Kidney epithelial cell (primary cell): ENCODE measurements around the gene CREB3L1. TPM values are rescaled to one million over a fixed set of nuclear protein-coding genes. Genes with fewer than 3 reads are reported as not detected.

ENCODE experiments used
- DNase-seq: peaks from one replicate; pipeline ENCODE4 v3.0.0-alpha.2; 2010; ENCODE audit warnings: low read depth
- H3K27me3 ChIP-seq: 2 replicates; pipeline ENCODE4 v1.6.0; 2011; ENCODE audit warnings: low read length; ENCODE audit not compliant: control insufficient read depth, insufficient read depth
- H3K36me3 ChIP-seq: 2 replicates; pipeline ENCODE4 v1.5.1; 2011; ENCODE audit warnings: low read length; ENCODE audit not compliant: control insufficient read depth, insufficient read depth
- H3K4me3 ChIP-seq: 2 replicates; pipeline ENCODE4 v1.5.1; 2011; ENCODE audit warnings: low read depth, mild to moderate bottlenecking, control low read depth, low read length
- total RNA-seq: library from RNA; depleted of rRNA; stranded (reverse); fragments of >200 nt; gene quantifications from 2 replicates; pipeline ENCODE4 v1.2.3, GENCODE V29; 2015
- TF ChIP-seq, protein P1 (sequence below): IDR thresholded peaks from 2 replicates; pipeline ENCODE4 v1.5.1; 2011; ENCODE audit warnings: mild to moderate bottlenecking, moderate library complexity, low read length, control low read depth, inconsistent platforms; ENCODE audit not compliant: insufficient read depth, poor library complexity, severe bottlenecking

Gene CREB3L1
- total RNA-seq, 1 donor from 2014 or later = 3.2 TPM

DNA sequence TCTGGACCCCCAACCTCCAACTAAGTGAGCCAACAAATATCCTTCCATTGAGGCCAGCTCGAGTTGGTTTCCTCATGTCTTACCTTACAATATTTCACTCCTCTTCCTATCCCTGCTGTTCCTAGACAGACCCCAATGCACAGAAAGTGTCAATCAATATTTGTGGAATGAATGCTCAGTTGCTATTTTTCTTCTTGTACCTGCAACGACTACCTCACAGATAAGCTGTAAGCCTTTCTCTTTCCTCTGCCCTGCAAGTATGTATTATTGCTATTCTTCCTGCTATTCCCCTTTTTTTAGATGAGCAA, 26.8 kb upstream of the CREB3L1 start:
- Histone ChIP-seq H3K4me3 (no peak overlapping the region), H3K27me3 (no peaks in the 10 kb centered on the region), H3K36me3 (no peaks in the 10 kb centered on the region)
- DNase-seq = no peak
- TF ChIP-seq, protein P1, sequence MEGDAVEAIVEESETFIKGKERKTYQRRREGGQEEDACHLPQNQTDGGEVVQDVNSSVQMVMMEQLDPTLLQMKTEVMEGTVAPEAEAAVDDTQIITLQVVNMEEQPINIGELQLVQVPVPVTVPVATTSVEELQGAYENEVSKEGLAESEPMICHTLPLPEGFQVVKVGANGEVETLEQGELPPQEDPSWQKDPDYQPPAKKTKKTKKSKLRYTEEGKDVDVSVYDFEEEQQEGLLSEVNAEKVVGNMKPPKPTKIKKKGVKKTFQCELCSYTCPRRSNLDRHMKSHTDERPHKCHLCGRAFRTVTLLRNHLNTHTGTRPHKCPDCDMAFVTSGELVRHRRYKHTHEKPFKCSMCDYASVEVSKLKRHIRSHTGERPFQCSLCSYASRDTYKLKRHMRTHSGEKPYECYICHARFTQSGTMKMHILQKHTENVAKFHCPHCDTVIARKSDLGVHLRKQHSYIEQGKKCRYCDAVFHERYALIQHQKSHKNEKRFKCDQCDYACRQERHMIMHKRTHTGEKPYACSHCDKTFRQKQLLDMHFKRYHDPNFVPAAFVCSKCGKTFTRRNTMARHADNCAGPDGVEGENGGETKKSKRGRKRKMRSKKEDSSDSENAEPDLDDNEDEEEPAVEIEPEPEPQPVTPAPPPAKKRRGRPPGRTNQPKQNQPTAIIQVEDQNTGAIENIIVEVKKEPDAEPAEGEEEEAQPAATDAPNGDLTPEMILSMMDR = no peak

DNA sequence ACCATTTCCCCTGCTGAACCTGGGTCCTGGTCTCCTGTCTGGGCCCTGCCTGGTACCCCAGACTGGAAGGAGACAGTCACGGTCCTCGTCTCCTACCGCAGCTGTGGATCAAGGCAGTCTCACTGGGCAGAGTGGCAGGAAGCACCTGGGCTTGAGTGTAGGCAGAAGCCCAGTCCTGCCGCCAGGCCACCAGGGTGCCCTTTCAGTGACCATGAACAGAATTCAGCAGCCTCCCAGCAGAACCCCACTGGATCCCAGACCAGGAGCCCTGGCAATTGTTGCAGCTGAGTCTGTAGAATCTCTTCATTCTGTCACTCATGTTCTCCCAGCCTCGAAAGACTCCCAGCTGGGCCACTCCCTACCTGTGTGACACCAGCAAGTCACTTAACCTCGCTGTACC, 25.5 kb upstream of the CREB3L1 start:
- no peaks in the 10 kb centered on the region for H3K27me3 ChIP-seq
- TF ChIP-seq, protein P1 = no peak
- no peaks in the 10 kb centered on the region for H3K36me3 ChIP-seq
- H3K4me3 ChIP-seq = no peak overlapping the region
- no peak for DNase-seq

DNA sequence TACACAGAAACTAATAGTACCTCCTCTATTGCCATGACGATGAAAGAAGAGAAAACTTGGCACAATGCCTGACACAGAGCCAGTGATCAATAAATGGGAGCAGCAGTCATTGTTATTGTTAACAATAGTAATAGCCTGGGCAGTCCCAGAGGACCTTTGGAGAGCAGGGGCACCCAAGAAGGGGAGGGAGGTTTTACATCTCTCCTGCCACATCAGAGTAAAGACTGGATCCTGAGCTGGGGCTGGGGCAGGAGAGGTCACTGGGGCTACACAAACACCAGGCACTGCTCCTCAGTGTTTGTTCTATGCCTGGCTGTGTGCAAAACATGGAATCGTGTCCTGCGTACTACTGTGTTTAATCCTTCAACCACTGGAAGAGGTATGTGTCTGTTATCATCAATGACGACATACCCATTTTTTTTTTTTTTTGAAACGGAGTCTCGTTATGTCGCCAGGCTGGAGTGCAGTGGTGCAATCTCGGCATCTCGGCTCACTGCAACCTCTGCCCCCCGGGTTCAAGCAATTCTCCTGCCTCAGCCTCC, 25.0 kb upstream of the CREB3L1 start:
- TF ChIP-seq, protein P1 = no peak
- Histone ChIP-seq H3K36me3 (no peaks in the 10 kb centered on the region), H3K4me3 (no peak overlapping the region), H3K27me3 (no peaks in the 10 kb centered on the region)
- no peak for DNase-seq

DNA sequence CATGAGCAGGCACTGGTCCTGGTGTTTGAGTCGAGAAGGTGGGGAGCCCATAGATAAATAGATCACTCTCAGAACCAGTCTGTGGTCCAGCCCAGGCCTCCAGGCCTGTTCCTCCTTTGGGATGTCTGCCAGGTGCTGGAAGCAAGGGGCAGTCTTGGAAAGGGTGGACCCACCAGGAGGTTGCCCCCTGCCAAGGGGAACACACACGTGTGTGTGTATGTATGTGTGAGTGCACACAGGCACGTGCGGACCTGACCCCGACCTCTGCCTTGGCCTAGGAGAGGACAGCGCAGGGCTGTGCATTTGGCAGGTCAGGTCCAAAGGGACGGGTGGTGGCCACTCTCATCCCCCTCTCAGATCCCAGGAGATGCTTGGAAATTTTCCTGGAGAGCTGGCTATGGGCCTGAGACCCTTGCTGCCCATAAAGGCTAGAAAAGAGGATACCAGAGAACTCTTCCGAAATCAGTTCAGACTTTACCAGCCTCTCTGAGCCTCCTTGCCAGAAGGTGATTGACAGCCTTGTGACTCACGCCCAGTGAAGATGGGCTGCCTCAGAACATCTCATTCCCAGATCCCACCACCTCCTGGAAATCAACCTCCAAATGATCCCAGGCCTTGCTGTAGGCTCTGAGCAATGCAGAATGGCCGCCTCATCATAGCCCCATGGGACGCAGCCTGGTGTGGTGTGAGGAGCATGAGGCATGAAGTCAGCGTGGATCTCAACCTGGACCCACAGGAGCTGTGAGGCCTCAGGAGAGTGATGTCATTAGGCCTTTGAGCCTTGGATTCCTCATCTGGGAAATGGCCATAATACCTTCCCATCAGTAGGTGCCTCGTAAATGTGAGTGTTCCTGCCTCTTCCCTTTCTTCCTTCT, 24.0 kb upstream of the CREB3L1 start:
- Histone ChIP-seq H3K36me3 (no peaks in the 10 kb centered on the region), H3K27me3 (no peaks in the 10 kb centered on the region), H3K4me3 (no peak overlapping the region)
- no peak for DNase-seq
- TF ChIP-seq, protein P1 = no peak

DNA sequence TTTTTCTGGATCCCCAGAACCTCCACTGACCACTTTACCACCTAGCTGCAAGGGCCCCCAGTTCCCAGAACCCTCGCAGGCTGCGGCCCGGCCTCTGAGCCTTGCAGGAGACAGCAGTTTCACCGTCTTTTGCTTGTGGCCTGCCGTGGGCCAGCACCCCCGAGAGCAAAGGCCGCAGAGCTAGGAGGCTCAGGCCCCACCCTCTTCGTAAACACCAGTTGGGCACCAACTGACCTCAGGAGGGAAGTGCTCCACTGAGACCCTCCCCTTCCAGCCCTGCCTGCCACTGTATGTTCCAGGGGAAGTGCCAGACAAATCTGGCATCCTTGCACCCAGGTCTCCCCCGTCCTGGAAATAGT, 23.4 kb upstream of the CREB3L1 start:
- TF ChIP-seq, protein P1 = no peak
- H3K36me3 ChIP-seq = no peaks in the 10 kb centered on the region
- H3K4me3 ChIP-seq = no peak overlapping the region
- no peaks in the 10 kb centered on the region for H3K27me3 ChIP-seq
- DNase-seq = no peak
